GM19395 (cell line): Measurements from ENCODE around the gene TMEM163.

Experiments
- ATAC-seq: cut with Tn5 transposase; IDR thresholded peaks from one replicate; pipeline ENCODE4 v1.9.1; 2021; ENCODE audit warnings: mild to moderate bottlenecking, moderate library complexity; ENCODE audit not compliant: unreplicated experiment

TMEM163 gene

DNA sequence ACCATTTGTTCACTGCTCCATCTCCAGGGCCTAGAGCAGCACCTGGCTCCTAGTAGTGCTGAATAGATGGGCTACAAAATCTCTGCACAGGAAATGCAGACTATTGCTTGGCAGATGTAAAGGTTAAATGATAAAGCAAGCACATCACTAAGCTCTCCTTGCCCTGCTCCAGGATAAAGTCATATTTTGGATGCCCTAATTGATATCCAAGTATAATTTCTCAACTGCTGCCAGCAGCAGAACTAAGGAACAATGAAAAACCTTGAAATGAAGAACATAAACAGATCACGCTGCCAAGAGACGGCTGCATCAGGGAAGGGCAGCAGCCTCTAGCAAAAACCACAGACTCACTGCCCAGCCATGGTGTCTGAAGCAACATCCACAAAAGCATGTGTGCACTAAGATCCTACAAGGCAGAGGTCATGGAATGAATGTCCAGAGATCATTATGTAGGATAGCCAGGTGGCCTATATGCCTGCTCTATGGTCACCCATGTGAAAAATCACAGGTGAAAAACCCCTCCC is 134.7 kb downstream of the TMEM163 start:
- ATAC-seq = no peak

DNA sequence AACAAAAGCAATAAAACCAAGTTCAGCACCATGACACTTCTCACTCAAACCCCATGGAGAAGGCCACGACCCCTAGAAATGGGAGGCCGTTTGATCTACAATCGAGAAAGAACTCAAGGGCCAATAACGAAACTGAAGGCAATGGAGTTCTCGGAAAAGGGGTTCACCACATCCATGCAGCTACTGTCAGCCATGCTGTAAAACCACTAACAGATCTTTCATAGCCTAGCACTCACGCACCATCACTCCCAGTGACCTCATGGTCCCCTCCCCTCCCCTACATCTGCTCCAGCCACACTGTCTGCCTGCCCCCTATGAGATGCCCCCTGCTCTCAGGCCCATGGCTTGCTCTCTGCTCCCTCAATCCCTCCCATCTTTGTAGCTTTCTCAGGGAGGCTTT is 135.3 kb downstream of the TMEM163 start:
- peak; percentile 47 for ATAC-seq

DNA sequence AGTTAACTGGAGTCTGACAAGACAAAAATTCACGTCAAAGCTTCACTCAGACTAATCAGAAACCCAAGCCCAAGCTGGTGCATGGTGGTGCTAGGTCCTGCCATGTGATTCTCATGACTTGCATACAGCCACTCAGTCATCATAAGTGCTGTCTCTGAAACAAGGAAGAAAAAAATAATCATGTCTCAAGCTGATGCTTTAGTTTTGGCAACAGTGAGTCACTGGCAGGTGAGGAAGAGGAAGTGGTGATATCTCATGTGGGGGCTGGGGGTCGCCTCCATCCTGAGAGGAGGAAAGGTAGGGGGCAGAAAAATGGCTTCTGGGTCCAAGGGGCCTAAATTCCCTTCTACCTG is 136.3 kb downstream of the TMEM163 start:
- peak; percentile 51 for ATAC-seq

DNA sequence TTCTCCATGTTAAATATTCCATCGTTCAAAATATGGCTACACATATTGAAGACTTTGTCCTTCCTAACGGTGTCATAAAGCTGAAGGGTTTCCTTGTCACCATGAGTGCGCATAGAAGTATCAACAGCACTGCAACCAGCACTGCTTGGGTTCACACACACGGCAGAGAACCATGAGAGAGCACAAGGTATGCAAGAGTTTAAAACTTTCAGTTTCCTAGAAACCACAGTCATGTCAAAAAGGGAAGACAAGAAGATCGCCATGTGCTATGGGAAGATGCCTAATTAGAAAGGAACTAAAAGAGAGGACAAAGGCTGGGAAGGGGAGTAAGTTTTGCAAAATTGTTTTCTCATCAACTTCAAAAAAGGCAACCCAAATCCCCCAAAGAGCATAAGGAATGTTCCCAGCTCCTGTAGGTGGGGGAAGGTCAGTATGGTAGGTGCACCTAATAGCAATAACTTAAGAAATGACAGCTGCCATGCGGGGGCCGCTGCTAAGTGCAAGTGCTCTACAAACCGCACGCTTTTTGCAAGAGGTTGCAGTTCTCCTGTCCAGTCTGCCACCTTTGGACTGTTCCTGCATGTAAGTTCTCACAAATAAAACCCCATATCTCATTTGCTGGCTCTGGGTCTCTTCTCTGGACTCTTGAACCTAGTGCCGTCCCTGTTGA is 136.8 kb downstream of the TMEM163 start:
- peak; percentile 81 for ATAC-seq

DNA sequence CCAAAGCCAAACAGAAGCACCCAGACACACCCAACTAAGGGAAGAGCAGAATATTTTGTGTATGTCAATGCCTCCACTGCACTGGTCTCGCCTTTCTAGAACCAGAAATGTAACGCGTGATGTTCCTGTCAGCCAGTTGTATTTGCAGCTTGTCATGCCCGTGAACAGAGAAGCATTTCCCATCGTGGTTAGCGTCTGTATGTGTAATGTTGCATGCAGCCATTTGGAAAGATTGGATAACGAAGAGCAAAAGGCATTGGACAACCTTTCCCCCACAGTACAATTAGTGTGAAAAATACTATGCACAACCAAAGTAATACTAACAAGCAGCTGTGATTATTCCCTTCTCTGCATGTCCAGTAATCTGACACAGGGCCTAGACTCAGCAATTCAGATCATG is 140.5 kb downstream of the TMEM163 start:
- no peak for ATAC-seq

DNA sequence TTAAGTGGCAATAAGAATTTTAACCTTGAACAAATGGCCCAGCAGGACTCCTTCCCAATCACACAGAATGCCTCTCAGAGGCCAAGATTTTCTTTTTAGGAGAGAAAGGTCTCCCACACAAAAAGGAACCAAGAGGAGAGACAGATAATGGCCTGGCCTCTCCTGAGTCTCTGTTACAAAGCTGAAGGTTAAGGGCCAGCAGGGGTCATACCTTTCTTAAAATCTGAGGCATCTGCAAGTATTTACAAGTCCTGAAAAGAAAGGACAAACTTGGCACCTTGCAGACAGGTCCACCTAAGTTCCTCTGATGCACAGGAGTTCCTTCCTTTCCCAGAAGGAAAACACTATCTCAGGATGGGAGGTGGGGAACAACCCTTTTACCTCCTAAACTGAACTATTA is 142.3 kb downstream of the TMEM163 start:
- ATAC-seq = no peak

DNA sequence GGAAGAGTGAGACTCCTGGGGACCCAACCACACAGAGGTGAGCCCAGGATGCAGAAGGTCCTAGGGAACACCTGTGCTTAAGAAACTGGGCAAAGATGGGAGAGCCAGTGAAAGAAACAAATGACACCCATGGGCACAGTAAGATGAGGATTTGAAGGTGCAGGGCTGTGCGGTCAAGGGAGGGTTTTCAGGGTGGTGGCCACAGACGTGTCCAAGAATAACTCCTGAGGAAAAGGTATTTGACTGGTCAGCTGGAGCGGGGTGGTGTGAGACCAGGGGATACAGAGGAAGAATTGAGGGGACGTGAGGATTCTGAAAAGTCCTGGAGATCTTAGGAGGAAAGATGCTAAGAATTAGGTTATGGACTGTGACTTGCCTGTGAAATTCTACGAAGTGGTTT is 142.9 kb downstream of the TMEM163 start:
- no peak for ATAC-seq

DNA sequence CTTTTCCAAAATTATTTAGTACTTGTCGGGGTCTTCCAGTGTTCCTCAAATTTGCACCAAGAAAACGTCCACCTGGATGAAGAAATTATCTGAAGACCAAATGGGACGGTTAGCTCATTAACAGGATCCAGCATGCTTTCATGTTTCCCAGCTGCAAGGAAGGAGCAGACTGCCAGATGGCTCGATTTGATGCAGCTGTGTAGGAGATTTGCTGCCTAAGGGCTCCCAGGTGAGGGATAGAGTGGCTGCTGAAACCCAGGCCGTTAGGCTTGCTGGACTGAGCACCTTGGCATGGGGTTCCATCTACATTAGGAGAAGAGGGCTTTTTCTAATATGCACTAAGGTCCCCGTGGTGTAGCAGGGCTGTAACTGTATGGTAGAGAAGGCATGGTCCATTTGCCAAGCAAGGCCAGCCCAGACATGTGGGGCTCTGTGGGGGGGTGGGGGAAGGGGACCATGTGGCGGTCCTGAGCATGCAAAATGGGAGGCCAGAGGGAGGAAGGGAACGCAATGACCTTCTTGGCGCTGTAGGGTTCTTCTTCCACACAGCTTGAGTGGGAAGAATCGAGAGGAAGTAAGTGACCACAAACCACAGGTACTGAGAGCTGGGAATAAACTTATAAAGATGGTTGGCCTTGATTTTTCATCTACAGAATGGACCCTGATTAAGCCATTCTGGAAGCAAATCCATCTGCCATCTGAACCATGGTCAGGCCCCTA is 144.0 kb downstream of the TMEM163 start:
- ATAC-seq = no peak

DNA sequence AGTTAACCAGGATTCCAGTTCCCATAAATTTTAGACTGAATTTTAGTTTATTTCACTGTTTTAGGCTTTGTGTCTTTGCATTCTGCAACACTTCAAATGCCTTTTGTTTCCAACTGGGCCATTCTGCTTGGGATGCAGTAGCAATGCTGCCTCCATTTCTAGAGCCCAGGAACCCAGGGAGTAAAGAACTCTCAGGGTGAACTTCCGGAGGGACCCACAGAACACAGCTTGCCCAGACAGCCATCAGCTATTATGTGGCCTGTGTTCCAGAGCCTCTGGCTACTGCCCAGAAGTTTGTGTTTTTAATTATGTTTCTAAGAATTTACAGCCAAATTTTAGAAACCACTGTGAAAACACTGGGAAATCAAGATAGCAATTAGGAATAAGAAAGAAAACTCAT is 145.1 kb downstream of the TMEM163 start:
- ATAC-seq = no peak

DNA sequence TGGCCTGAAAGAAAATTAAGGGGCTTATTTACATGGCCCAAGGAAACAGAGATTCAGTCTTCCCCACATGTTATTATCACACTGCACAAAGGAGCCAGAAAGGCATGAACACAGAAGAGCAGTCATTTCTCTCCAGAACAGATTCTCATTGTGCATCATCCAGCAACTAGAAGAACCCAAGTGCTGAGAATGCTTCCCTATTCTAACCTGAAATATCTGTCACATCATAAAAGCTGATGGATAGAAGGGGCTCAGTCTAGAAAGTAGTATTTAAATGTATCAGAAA is 145.8 kb downstream of the TMEM163 start:
- no peak for ATAC-seq

DNA sequence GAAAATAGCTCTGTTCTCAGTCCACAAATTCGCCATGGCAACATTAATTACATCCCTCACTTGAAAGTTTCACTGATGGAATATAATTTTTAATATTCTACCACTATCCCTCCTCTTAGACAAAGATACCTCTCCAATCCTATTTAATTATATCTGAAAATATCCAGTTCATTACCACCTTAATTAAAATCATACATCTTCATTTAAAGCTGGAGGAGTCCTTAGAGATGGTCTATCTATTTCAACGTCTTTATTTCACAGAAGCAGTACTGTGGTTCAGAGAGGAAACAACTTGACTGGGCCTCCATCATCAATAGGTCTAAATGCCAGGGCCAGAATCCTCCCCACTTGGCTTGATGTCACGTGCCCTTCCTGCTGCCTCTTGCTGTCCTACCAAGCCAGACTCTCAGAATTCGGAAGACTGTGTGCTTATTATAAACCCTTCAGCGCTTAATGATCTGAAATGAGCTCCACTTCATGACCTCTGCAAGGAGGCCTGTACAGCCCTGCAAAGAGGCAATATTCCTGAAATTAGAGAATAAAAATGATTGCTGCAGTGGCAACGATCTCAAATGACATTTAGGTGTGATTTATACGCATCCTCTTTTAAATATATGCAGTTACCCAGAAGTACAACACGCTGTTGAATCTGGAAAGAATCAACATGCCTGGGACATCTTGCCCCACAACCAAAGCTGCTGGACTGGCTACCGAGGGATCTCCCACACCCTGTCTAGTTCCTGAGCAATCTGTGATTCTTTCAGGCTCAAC is 146.3 kb downstream of the TMEM163 start:
- no peak for ATAC-seq

DNA sequence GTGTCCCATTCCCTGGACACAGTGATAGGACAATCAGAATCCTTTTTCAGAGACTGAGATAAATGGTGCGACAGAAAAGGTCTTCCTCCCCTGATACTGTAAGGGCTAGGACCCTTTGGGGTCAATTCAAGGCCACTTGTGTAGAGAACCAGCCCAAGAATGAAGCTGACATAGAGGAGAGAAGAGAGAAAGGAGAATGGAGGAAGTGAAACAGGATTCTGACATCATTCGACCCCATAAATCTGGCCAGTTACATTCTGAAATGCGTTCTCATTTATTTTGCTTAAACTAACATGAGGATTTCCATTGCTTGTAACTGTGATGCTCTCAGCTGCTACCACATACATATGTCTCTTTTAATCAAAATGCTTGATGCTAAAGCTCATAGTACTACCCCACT is 148.1 kb downstream of the TMEM163 start:
- no peak for ATAC-seq

DNA sequence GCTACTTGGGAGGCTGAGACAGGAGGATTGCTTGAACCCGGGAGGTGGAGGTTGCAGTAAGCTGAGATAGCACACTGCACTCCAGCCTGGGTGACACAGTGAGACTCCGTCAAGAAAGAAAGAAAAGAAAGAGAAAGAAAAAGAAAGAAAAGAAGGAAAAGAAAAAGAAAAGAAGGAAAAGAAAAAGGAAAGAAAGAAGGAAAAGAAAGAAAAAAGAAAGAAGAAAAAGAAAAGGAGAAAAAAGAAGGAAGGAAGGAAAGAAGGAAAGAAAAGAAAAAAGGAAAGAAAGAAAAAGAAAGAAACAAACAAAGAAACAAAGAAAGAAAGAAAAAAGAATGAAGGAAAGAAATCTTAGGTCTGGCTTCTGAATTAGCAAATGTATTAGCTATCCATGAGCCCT is 150.4 kb downstream of the TMEM163 start:
- ATAC-seq = no peak

DNA sequence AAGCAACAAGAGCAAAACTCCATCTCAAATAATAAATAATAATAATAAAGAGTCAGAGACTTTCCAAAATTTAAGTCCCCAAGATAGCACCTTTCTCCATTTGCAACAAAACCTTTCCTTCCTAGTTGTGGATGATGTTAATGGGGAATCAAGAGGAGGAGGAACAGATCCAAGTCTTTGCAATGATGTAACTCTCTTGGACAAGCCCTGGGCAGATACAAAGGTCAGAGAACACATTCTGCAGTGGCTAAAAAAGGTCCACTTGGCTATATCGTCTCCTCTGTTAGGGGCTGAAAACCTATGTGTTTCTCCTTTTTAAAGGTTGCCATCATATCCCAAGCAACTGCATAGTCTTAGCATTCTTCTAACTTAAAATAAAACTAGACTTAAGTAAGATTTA is 151.1 kb downstream of the TMEM163 start:
- no peak for ATAC-seq

DNA sequence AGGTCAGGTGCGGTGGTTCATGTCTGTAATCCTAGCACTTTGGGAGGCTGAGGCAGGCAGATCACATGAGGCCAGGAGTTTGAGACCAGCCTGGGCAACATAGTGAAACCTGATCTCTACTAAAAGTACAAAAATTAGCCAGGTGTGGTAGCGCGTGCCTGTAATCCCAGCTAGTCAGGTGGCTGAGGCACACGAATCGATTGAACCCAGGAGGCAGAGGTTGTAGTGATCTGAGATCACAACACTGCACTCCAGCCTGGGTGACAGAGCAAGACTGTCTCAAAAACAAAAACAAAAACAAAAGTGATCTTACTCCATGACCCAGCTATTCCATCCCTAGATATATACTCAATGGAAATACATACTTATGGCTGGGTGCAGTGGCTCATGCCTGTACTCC is 153.8 kb downstream of the TMEM163 start:
- ATAC-seq = peak; percentile 32

DNA sequence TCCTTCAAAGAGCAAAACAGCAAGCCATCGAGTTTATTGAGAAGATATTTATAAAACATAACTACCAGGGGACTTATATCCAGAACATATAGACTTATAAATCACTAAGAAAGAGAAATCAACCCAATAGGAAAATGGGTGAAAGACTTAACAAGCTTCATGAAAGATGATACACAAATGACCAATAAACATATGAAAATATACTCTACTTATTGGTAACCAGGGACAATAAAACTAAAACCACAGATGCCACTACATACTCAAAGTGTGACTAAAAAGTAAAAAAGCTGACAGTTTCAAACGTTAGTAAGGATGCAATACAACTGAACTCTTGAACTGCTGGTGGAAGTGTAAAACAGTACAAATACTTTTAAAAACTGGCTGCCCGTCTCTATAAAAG is 154.3 kb downstream of the TMEM163 start:
- ATAC-seq = peak; percentile 63

DNA sequence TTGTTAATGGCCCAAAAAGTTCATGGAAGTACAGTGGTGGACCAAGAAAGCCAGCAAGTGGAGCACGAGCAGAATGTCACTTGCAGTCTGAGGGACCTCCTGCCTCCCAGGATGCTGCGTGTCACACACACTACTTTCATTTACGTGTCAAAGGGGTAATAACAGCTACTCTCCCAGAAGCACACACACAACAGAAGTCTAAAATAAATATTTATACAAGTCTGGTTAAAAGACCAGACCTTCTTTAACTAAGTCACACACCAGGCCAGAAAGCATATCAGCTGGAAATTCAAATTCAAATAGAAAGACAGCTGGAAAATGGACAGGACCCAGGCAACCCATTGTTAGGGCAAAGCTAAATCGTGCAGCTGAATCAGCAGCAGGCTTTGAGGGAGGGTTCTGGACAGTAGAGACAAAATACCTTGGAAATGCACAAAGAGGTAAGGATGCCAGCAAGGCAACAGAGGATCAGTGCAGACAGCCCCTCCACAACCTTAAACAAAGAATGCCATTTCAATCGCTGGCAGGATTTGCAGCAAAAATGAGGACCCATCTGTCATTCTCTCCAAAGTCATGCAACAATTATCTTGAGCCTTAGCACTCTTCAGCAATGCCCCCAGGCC is 160.5 kb downstream of the TMEM163 start:
- ATAC-seq = no peak

DNA sequence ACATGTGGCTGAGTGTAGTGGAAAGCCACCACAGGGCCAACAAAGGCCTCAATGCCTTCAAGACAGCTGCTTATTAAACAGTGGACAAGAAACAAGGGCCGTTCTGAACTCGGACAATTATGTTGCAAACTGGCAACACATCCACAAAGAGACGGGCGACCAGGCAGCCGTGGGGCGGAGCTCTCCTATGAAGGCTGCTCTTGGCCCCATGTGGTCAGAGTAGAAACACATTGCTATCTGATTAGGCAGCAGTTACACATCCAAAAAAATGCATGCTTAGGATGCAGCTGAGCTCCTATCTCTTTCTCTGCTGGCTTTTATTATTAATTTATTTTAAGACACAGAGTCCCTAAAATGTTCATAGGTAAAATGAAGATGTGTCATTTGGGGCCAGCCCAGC is 163.4 kb downstream of the TMEM163 start:
- ATAC-seq = no peak

DNA sequence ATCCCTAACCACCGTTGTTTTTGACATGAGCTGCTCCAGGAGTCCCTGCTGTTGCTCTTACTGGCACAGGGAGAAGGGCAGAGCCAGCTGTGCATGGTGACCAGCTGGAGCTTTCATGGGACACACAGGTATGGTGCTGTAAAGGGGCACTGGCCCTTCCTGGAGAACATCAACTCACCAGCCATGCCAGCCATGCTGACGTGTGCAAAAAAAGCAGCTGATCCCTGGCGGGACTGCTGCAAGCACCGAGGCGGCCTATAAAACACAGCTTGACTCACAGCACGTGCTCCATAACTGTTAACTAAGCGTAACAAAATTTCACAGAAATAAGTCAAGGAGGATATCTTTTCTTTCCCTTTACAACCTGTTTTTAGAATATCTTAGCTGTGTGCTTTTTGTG is 165.1 kb downstream of the TMEM163 start:
- no peak for ATAC-seq

DNA sequence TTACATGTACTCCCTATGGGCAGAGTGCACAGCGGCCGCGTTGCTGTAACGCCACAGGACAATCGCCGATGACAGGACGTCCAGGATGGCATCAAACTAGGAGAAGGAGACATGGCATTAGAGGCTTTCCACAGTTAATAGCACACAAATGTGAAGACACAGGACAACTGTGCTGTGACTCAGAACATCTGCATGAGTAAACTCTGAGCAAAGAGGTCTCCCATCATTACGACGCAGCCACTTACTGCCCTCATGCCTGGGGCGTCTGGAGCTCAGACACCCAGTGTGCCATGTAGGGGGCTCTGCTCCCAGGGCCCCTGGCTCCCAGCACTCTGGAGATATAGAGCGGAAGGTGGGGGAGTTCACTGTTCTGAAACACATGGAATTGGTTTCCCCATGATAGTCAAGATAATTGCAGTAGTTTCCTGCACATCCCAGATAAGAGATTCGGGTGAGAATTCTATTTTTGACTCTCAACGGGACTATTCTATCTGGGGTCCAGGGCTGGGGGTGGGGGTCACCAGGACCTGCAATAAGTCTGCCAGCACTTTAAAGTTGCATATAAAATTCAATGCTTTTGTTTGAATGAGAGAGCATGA is 168.1 kb downstream of the TMEM163 start:
- ATAC-seq = no peak

DNA sequence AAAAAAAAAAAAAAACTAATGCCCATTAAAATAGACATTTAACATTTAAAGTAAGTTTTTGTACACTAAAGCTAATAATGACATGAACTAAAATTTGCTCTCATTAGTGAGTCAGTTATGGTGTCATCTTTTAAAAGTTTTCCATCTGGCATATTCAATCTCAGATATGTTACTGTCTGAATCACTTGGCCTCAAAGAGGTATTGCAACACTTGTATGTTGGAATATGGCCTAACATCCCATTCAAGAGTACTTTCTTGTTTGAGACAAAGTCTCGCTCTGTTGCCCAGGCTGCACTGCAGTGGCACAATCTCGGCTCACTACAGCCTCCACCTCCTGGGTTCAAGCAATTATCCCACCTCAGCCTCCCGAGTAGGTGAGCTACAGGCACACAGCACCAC is 169.7 kb downstream of the TMEM163 start:
- no peak for ATAC-seq
